ENCODE data around the gene RASAL3. TPM values are rescaled to one million over a fixed set of nuclear protein-coding genes. Genes with fewer than 3 reads are reported as not detected.

Gene RASAL3
- polyA plus RNA-seq, 4 donors: 1.3 to 8.1 (median 3.0) TPM

DNA sequence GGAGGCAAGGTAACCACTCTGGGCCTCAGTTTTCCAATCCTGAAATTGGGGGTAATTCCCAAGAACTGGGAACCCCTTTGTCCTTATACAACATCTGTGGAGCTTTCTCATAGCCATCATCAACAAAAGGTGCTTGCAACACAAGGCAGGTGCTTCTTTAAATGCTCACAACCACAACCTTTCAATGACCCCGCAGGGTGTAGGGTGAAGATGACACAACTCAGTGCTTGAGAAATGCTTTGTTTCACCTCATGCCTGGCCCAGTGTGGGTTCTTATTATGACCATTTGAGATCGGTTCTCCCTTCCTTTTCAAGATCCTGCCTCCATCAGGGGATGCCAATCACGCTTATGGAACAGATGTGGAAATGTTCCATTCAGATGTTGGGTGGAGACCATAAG, 23.0 kb downstream of the RASAL3 start:
- H3K4me1 ChIP-seq (ENCODE audit: control insufficient read depth in 3 of 3, insufficient read depth in 2 of 3, low read depth in 1 of 3, low read length in 2 of 3): no peaks in the 10 kb centered on the region
- no peak for DNase-seq
- H3K27ac ChIP-seq (ENCODE audit: low read depth in 1 of 3, low read length in 2 of 3): no peak overlapping the region
- no peak for FAIRE-seq
- H3K27me3 ChIP-seq (ENCODE audit: control insufficient read depth in 3 of 3, insufficient read depth in 3 of 3, low read length in 3 of 3): no peaks in the 10 kb centered on the region
- H3K4me3 ChIP-seq (ENCODE audit: low read depth in 1 of 3, low read length in 3 of 3): no peak overlapping the region
- 81 to 95% (median 84%) methylated on average over 3 of the region's 3 CpGs for WGBS, 3 donors
- no peaks in the 10 kb centered on the region for H3K36me3 ChIP-seq (ENCODE audit: control insufficient read depth in 3 of 3, insufficient read depth in 2 of 3, low read depth in 1 of 3, low read length in 3 of 3)
- H3K9me3 ChIP-seq (ENCODE audit: control insufficient read depth in 2 of 2, insufficient read depth in 1 of 2, low read depth in 1 of 2, low read length in 1 of 2): no peaks in the 10 kb centered on the region

DNA sequence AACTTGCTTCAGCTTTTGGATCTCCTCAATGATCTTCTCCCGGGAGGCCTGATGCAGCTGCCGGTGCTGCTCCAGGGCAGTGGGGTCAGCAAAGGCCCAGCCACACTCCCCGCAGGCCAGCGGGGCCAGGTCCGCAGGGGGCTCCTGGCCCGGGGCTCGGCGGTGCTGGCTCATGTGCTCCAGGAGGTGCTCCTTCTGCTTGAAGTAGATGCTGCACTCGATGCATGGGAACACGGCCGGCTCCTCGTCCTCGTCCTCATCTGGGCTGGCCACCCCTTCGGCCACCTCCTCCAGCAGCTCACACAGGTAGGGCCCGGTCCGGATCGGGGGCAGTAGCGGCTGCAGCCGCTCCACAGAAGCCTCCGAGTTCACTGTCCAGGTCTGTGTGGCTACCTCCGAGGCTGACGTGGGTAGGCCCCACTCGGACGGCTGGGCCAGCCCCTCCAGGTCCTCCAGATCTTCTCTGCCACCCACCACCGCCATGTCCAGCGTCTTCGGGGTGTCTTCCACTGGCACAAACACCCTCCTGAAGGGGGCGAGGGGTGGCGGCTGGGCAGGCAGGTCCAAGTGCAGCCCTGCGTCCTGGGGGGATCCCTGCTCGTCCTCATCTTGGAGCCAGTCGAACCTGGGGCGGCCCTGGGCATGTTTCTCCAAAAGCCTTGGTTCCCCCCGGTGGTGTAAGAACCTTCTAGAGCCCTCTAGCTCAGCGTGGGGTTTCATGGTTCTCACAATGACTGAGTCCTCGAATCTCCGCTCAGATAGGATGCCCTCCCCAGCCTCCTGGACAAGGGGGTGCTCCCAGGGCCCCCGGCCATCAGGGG, 24.3 kb downstream of the RASAL3 start:
- 90 to 93% (median 92%) methylated on average over 31 to 38 of the region's 38 CpGs for WGBS, 3 donors
- H3K27ac ChIP-seq (ENCODE audit: low read depth in 1 of 3, low read length in 2 of 3): no peak overlapping the region
- H3K36me3 ChIP-seq (ENCODE audit: control insufficient read depth in 3 of 3, insufficient read depth in 2 of 3, low read depth in 1 of 3, low read length in 3 of 3): no peaks in the 10 kb centered on the region
- H3K27me3 ChIP-seq (ENCODE audit: control insufficient read depth in 3 of 3, insufficient read depth in 3 of 3, low read length in 3 of 3): no peaks in the 10 kb centered on the region
- no peak overlapping the region for H3K4me3 ChIP-seq (ENCODE audit: low read depth in 1 of 3, low read length in 3 of 3)
- no peaks in the 10 kb centered on the region for H3K9me3 ChIP-seq (ENCODE audit: control insufficient read depth in 2 of 2, insufficient read depth in 1 of 2, low read depth in 1 of 2, low read length in 1 of 2)
- no peak for DNase-seq
- no peak for FAIRE-seq
- H3K4me1 ChIP-seq (ENCODE audit: control insufficient read depth in 3 of 3, insufficient read depth in 2 of 3, low read depth in 1 of 3, low read length in 2 of 3): no peaks in the 10 kb centered on the region

DNA sequence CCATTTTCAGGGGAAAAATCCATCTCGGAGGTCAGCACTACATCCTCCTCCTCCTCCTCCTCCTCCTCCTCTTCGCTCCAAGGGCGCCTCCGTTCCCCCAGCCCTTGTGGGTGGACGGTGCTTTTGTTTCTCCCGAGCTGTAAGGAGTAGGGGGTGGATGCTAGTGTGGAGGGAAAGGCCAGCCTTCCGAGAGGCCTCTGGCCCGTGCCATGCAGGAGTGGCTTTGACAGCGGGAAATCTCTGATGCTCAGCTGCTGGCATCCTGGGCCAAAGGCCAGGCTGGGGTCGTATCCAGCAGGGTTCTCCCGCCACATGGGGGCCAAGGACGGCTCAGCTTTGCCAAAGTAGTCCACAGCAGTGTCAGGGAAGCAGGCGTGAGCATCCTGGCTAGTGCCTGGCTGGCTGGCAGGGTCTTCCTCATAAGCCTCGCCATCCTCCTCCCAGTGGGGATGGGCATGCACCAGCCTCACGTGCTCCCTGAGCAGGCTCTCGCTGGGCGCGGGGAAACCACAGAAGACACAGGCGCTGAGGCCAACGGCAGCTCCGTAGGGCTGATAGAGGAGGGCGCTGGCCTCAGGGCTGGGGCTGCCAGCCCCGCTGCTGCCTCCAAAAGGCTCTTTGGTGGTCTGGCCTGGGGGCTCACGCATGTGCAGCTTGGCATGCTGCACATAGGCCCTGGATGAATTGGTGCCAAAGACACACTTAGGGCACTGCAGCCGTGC, 25.1 kb downstream of the RASAL3 start:
- Histone ChIP-seq H3K4me3 (ENCODE audit: low read depth in 1 of 3, low read length in 3 of 3) (no peak overlapping the region), H3K36me3 (ENCODE audit: control insufficient read depth in 3 of 3, insufficient read depth in 2 of 3, low read depth in 1 of 3, low read length in 3 of 3) (no peaks in the 10 kb centered on the region), H3K27ac (ENCODE audit: low read depth in 1 of 3, low read length in 2 of 3) (no peak overlapping the region), H3K4me1 (ENCODE audit: control insufficient read depth in 3 of 3, insufficient read depth in 2 of 3, low read depth in 1 of 3, low read length in 2 of 3) (no peaks in the 10 kb centered on the region), H3K9me3 (ENCODE audit: control insufficient read depth in 2 of 2, insufficient read depth in 1 of 2, low read depth in 1 of 2, low read length in 1 of 2) (no peaks in the 10 kb centered on the region), H3K27me3 (ENCODE audit: control insufficient read depth in 3 of 3, insufficient read depth in 3 of 3, low read length in 3 of 3) (no peaks in the 10 kb centered on the region)
- no peak for DNase-seq
- WGBS, 3 donors: 80 to 86% (median 83%) methylated on average over 24 to 25 of the region's 25 CpGs
- no peak for FAIRE-seq

DNA sequence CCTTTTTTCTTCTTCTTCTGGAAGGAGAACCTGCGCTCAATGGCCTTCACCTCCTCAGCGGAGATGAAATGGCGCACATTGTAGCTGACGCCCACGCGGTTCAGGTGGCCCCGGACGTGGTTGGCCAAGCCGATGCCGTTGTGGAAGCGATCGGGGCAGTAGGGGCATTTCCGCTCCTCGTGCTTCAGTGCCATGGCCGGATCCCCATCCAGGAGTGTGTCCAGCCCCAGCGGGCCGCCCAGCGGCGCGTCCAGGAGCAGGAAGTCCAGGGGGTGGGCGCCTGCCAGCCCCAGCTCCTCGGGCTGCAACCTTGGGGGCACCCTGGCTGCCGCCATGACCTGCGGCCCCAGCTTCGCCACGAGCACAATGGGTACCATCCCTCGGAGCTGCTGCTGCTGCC, 25.8 kb downstream of the RASAL3 start:
- Histone ChIP-seq H3K4me1 (ENCODE audit: control insufficient read depth in 3 of 3, insufficient read depth in 2 of 3, low read depth in 1 of 3, low read length in 2 of 3) (no peaks in the 10 kb centered on the region), H3K27me3 (ENCODE audit: control insufficient read depth in 3 of 3, insufficient read depth in 3 of 3, low read length in 3 of 3) (no peaks in the 10 kb centered on the region), H3K9me3 (ENCODE audit: control insufficient read depth in 2 of 2, insufficient read depth in 1 of 2, low read depth in 1 of 2, low read length in 1 of 2) (no peaks in the 10 kb centered on the region), H3K36me3 (ENCODE audit: control insufficient read depth in 3 of 3, insufficient read depth in 2 of 3, low read depth in 1 of 3, low read length in 3 of 3) (no peaks in the 10 kb centered on the region), H3K4me3 (ENCODE audit: low read depth in 1 of 3, low read length in 3 of 3) (no peak overlapping the region), H3K27ac (ENCODE audit: low read depth in 1 of 3, low read length in 2 of 3) (no peak overlapping the region)
- FAIRE-seq: no peak
- no peak for DNase-seq
- 94 to 97% (median 95%) methylated on average over 24 to 27 of the region's 27 CpGs for WGBS, 3 donors

DNA sequence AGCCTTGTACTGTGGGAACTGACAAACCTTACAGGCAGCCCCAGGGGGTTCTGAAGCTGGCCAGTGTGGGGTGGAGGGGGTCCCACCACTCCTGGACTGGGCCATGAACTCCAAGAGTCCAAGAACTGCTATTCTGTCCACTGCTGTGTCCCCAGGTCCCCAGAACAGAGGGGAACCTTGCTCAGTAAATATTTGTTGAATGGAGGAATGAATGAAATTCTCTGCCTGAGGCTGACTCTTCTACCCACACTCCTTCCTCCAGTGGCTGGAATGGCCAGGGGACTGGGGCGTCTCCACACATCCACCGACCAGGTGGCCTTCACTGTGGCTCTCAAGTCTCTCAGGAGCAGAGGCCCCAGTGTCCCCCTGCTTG, 26.2 kb downstream of the RASAL3 start:
- DNase-seq: no peak
- no peak for FAIRE-seq
- Histone ChIP-seq H3K9me3 (ENCODE audit: control insufficient read depth in 2 of 2, insufficient read depth in 1 of 2, low read depth in 1 of 2, low read length in 1 of 2) (no peaks in the 10 kb centered on the region), H3K4me3 (ENCODE audit: low read depth in 1 of 3, low read length in 3 of 3) (no peak overlapping the region), H3K27me3 (ENCODE audit: control insufficient read depth in 3 of 3, insufficient read depth in 3 of 3, low read length in 3 of 3) (no peaks in the 10 kb centered on the region), H3K4me1 (ENCODE audit: control insufficient read depth in 3 of 3, insufficient read depth in 2 of 3, low read depth in 1 of 3, low read length in 2 of 3) (no peaks in the 10 kb centered on the region), H3K36me3 (ENCODE audit: control insufficient read depth in 3 of 3, insufficient read depth in 2 of 3, low read depth in 1 of 3, low read length in 3 of 3) (no peaks in the 10 kb centered on the region), H3K27ac (ENCODE audit: low read depth in 1 of 3, low read length in 2 of 3) (no peak overlapping the region)
- 85 to 90% (median 85%) methylated on average over 2 of the region's 2 CpGs for WGBS, 3 donors

DNA sequence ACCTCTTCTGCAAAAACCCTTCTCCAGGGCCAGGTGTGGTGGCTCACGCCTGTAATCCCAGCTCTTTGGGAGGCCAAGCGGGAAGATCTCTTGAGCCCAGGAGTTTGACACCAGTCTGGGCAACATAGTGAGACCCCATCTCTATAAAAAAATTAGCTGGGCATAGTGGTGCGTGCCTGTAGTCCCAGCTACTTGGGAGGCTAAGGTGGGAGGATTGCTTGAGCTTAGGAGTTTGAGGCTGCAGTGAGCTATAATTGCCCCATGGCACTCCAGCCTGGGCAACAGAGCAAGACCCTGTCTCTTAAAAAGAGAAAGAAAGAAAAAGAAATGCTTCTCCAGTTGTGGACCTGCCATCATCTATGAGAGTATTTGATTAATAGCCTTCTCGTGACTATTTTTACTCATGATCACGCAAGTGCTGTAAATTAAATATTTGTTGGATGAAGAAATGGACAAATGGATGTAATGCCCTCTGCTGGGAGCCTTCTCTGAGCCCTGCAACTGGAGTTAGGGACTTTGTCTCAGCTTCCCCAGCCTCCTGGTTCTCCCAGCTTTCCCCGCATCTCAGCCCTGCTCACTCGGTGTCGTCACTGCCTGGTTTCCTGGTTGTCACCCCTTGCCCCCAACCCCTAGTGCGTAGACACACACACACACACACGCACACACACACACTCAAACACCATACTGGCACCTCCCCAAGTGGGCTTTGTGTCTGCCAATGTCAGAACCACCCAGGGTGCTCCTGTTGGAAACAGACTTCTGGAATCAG, 26.8 kb downstream of the RASAL3 start:
- DNase-seq: no peak
- Histone ChIP-seq H3K4me3 (ENCODE audit: low read depth in 1 of 3, low read length in 3 of 3) (no peak overlapping the region), H3K9me3 (ENCODE audit: control insufficient read depth in 2 of 2, insufficient read depth in 1 of 2, low read depth in 1 of 2, low read length in 1 of 2) (no peaks in the 10 kb centered on the region), H3K27ac (ENCODE audit: low read depth in 1 of 3, low read length in 2 of 3) (no peak overlapping the region), H3K36me3 (ENCODE audit: control insufficient read depth in 3 of 3, insufficient read depth in 2 of 3, low read depth in 1 of 3, low read length in 3 of 3) (no peaks in the 10 kb centered on the region), H3K27me3 (ENCODE audit: control insufficient read depth in 3 of 3, insufficient read depth in 3 of 3, low read length in 3 of 3) (no peaks in the 10 kb centered on the region), H3K4me1 (ENCODE audit: control insufficient read depth in 3 of 3, insufficient read depth in 2 of 3, low read depth in 1 of 3, low read length in 2 of 3) (no peaks in the 10 kb centered on the region)
- 70 to 82% (median 79%) methylated on average over 10 of the region's 10 CpGs for WGBS, 3 donors
- no peak for FAIRE-seq

DNA sequence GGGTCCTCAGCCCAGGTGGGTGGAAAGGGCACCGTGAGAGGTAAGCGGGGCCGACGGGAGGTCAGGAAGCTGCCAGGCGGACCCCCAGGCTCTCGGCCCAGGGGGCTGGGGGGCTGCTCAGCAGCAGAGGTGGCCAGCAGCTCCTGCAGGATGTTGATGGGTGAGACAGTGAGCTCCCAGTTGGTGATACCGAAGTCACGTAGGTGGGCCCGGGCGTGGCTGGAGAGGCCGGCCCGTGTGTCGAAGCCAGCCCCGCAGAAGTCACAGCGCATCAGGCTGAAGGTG, 27.6 kb downstream of the RASAL3 start:
- Histone ChIP-seq H3K27me3 (ENCODE audit: control insufficient read depth in 3 of 3, insufficient read depth in 3 of 3, low read length in 3 of 3) (no peaks in the 10 kb centered on the region), H3K36me3 (ENCODE audit: control insufficient read depth in 3 of 3, insufficient read depth in 2 of 3, low read depth in 1 of 3, low read length in 3 of 3) (no peaks in the 10 kb centered on the region), H3K4me3 (ENCODE audit: low read depth in 1 of 3, low read length in 3 of 3) (no peak overlapping the region), H3K9me3 (ENCODE audit: control insufficient read depth in 2 of 2, insufficient read depth in 1 of 2, low read depth in 1 of 2, low read length in 1 of 2) (no peaks in the 10 kb centered on the region), H3K27ac (ENCODE audit: low read depth in 1 of 3, low read length in 2 of 3) (no peak overlapping the region), H3K4me1 (ENCODE audit: control insufficient read depth in 3 of 3, insufficient read depth in 2 of 3, low read depth in 1 of 3, low read length in 2 of 3) (peaks cover 0 to under 1% (median under 1%) of the 10 kb centered on the region in 3 donors)
- whole genome bisulfite sequencing, 3 donors: 87 to 94% (median 90%) methylated on average over 15 of the region's 15 CpGs
- FAIRE-seq: no peak
- no peak for DNase-seq

DNA sequence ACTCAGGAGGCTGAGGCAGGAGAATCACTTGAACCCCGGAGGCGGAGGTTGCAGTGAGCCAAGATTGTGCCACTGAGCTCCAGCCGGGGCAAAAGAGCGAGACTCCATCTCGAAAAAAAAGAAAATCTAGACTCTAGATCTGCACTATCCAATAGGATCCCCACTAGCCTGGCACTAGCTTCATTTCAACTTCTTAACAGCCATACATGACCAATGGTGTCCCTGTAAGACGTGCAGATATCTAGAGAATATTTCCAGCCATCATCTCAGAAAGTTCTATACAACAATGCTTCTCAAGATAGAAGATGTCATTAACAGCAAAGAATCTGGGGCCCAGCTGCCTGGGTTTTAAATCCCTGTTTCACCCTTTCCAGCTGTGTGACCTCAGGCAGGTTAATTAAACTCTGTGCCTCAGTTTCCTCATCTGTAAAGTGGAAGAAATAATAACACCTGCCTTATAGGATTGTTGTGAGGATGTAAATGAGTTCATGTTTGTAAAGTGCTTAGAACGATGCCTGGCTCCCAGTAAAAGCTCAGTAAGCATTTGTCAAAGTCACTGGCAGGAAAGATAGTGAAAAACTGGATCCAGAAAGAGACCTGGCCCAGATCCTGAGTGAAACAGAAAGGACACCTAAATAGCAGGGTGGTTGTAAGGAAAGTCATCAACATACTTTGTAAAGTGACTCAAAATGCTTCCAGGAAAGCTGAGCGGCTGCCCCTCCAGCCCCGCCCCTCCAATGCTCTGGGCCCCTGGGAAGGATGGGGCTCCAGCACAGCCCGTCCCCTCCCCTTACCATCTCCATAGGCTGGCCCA, 28.1 kb downstream of the RASAL3 start:
- DNase-seq: no peak
- 88 to 91% (median 88%) methylated on average over 10 of the region's 10 CpGs for WGBS, 3 donors
- H3K36me3 ChIP-seq (ENCODE audit: control insufficient read depth in 3 of 3, insufficient read depth in 2 of 3, low read depth in 1 of 3, low read length in 3 of 3): no peaks in the 10 kb centered on the region
- no peak overlapping the region for H3K4me3 ChIP-seq (ENCODE audit: low read depth in 1 of 3, low read length in 3 of 3)
- no peaks in the 10 kb centered on the region for H3K27me3 ChIP-seq (ENCODE audit: control insufficient read depth in 3 of 3, insufficient read depth in 3 of 3, low read length in 3 of 3)
- FAIRE-seq: no peak
- no peaks in the 10 kb centered on the region for H3K9me3 ChIP-seq (ENCODE audit: control insufficient read depth in 2 of 2, insufficient read depth in 1 of 2, low read depth in 1 of 2, low read length in 1 of 2)
- H3K4me1 ChIP-seq (ENCODE audit: control insufficient read depth in 3 of 3, insufficient read depth in 2 of 3, low read depth in 1 of 3, low read length in 2 of 3): peaks cover 0 to 6% (median 5%) of the 10 kb centered on the region in 3 donors
- no peak overlapping the region for H3K27ac ChIP-seq (ENCODE audit: low read depth in 1 of 3, low read length in 2 of 3)

Measured in small intestine (tissue), 7 donors.